Measurements from ENCODE around the gene PLA2G2F.
"Not testable (repeated sequence)": the region's sequence is repeated elsewhere in the genome, so short reads cannot be mapped to it uniquely, and the experiment has no call there.

Gene PLA2G2F

GRCh38 chr1:20115479-20115878 is 23.6 kb upstream of the PLA2G2F start:
- DNase-seq = no peak

- DNase-seq = no peak
Measured at GRCh38 chr1:20115916-20116315, 23.2 kb upstream of the PLA2G2F start.

GRCh38 chr1:20117236-20117635 is 21.9 kb upstream of the PLA2G2F start:
- DNase-seq = no peak

GRCh38 chr1:20119347-20119746 is 19.8 kb upstream of the PLA2G2F start, which contains the start of gene PLA2G2D:
PLA2G2D (minus strand) TSS chr1:20119536; CDS start chr1:20119498, 38 bp downstream.
- DNase-seq = no peak

- no peak for DNase-seq
Measured at GRCh38 chr1:20120796-20121195, 18.3 kb upstream of the PLA2G2F start.

- DNase-seq = no peak
Measured at GRCh38 chr1:20123722-20124455, 15.2 kb upstream of the PLA2G2F start.

- DNase-seq = no peak
Measured at GRCh38 chr1:20124456-20125057, 14.6 kb upstream of the PLA2G2F start.

GRCh38 chr1:20125100-20125499 is 14.0 kb upstream of the PLA2G2F start:
- DNase-seq = no peak

GRCh38 chr1:20126041-20126805 is 12.9 kb upstream of the PLA2G2F start:
- no peak for DNase-seq

GRCh38 chr1:20126806-20127440 is 12.2 kb upstream of the PLA2G2F start:
- no peak for DNase-seq

GRCh38 chr1:20130518-20130917 is 8.6 kb upstream of the PLA2G2F start:
- DNase-seq = not testable (repeated sequence)

- no peak for DNase-seq
Measured at GRCh38 chr1:20134995-20135394, 4.1 kb upstream of the PLA2G2F start.

GRCh38 chr1:20136249-20136648 is 2.9 kb upstream of the PLA2G2F start:
- DNase-seq = no peak

- DNase-seq = no peak
Measured at GRCh38 chr1:20137055-20137454, 2.1 kb upstream of the PLA2G2F start.

GRCh38 chr1:20137604-20138003 is 1.5 kb upstream of the PLA2G2F start:
- no peak for DNase-seq

- DNase-seq = no peak
Measured at GRCh38 chr1:20138346-20138745, 777 bp upstream of the PLA2G2F start.

- no peak for DNase-seq
Measured at GRCh38 chr1:20139776-20140612, 871 bp downstream of the PLA2G2F start.

GRCh38 chr1:20141001-20141400 is 1.9 kb downstream of the PLA2G2F start:
- DNase-seq = no peak

- DNase-seq = no peak
Measured at GRCh38 chr1:20141466-20141865, 2.3 kb downstream of the PLA2G2F start.

GRCh38 chr1:20142001-20142710 is 3.0 kb downstream of the PLA2G2F start:
- no peak for DNase-seq

- DNase-seq = no peak
Measured at GRCh38 chr1:20143318-20143717, 4.2 kb downstream of the PLA2G2F start.

All from CD4-positive, alpha-beta T cell treated with Interleukin-12 subunit alpha and Interleukin-12 subunit beta, for 1 hour (primary cell).